ENCODE data around the gene FOXP4.
"Not testable (repeated sequence)": the region's sequence is repeated elsewhere in the genome, so short reads cannot be mapped to it uniquely, and the experiment has no call there.

FOXP4 gene

DNA sequence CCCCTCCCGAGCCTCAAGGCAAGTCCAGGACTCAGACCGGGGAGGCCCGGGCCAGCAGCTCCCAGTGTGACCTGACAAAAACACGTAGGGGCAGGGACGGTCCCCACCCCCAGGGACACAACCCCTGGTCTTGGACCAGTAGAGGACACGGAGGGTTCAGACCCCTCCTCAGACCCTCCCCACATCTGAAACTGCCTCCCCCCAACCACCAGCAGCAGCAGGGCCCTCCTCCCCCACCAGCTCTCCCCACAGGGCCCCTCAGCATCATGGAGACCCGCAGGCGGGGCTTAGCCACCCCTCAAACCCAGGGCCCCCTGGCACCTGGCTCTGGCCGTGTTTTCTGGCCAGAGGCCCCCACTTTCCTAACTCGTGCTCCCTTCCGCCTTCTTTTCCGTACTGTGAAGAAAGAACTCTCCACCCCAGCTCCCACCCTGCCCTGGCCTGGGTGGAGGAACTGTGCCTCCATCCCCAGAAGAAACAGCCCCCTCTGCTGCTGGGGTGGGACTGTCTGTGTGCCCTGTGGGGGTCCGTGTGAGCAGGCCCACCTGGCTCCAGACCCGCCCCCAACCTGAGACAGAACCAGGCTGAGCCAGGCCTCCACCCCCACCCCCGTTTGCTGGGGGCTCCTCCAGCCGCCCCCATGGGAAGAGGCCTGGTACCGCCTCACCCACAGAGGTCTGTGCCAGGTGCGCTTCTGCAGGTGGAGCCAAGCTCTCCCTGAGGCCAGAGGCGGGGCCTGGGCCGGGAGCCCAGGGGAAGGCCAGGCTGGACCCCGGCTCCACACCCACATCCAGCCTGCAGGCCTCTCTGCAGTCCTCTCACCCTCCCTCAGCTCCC, 53.1 kb downstream of the FOXP4 start:
- DNase-seq (ENCODE audit: low spot score): no peak

- DNase-seq (ENCODE audit: low spot score): no peak
Observed at GRCh38 chr6:41599852-41600445, 53.8 kb downstream of the FOXP4 start.

DNA sequence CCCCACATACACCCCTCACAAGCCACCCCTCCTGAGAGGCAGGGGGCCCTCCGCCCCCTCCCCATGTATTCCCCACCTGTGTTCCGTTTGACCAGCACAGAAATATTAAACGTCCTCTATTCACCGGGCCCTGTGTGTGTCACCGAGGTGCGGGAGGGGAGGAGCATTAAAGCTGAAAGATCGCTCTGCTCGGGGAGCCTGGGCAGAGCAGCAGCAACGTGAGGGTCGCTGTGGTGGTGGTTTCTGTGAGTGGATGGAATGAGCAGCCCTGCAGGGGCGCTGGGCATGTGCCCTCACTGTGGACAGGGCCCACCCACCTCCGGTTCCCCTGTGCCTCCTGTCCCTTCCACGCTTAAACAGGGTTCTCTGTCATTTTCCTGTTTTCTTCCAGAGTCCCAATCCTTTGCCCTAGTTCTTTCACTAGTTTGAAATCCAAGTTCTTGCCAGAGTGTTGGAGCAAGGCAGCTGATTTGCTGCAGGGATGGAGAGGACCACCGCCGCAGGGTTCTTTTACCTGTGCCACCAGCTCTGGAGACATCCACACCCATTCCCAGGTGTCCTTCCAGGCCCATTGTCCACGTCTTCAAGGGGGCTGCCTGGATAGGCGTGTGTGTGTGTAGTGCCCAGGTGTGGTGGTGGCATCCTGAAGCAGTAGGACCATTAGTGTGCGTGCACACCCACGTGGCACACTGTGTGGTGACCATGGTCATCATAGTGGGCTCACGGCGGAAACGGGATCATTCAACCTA, 54.5 kb downstream of the FOXP4 start:
- DNase-seq (ENCODE audit: low spot score): no peak

DNA sequence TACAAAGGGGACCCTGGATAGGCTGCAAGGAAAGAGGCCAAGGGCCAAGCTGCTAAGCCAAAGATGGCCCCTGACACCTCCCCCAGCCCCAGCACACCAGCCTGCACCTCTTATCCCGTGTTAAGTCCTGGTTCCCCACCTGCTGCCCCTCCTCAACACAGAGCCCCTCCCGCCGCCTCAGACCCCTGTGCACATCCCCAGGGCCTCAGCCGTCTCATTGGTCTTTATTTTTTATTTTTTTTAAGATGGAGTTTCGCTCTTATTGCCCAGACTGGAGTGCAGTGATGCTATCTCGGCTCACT, 55.0 kb downstream of the FOXP4 start:
- no peak for DNase-seq (ENCODE audit: low spot score)

GRCh38 chr6:41602422-41602743, 56.2 kb downstream of the FOXP4 start:
- no peak for DNase-seq (ENCODE audit: low spot score)

DNA sequence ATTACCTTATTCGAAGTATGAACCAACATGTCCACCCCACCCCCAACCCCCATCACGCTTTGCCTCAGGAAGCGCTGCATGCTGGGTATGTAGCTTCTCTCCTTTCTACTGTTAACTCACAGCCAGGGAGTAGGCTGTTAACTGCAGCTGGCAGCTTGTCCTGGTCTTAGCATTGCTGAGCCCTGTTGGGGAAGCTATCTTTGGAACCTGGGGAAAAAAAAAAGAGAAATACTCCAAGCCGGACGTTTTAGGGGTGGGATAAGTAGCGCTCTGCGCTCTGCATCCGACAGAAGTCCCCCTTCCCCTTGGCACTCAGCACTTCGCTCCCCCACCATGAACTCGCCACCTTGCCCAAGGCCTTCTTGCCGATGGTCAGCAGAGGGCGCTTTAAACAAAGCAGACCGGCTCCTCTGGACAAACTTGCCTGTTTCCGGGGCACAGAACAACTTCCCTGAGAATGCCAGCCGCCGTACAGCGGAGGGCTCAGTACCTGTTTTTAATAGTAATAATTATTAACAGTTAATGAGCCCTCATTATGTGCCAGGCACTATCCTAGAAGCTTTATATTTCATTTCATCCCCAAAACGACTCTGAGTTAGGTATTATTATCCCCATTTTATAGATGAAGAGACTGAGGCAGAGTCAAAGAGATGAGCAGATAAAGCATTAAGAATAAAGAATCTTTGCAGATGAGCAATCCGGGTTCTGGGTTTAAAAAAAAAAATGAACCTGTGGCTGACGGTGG, 56.9 kb downstream of the FOXP4 start:
- DNase-seq (ENCODE audit: low spot score): peak; percentile 88

- no peak for DNase-seq (ENCODE audit: low spot score)
Observed at GRCh38 chr6:41604006-41604405, 57.8 kb downstream of the FOXP4 start.

GRCh38 chr6:41605649-41606048, 59.5 kb downstream of the FOXP4 start:
- DNase-seq (ENCODE audit: low spot score): no peak

- DNase-seq (ENCODE audit: low spot score): no peak
Observed at GRCh38 chr6:41607036-41607435, 60.9 kb downstream of the FOXP4 start.

DNA sequence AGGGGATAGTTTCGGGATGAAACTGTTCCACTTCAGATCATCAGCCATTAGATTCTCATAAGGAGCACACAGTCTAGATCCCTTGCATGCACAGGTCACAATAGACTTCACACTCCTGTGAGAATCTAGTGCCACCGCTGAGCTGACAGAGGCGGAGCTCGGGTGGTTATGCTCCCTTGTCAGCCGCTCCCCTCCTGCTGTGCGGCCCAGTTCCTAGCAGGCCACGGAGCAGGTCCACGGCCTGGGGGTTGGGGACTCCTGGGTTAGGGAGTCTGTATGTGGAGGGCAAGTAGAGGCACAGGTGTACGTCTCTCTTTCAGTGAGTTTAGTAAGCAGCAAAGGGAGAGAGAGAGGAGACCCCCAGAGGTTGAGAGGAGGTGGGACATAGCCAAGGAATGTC, 61.6 kb downstream of the FOXP4 start:
- DNase-seq (ENCODE audit: low spot score): no peak

DNA sequence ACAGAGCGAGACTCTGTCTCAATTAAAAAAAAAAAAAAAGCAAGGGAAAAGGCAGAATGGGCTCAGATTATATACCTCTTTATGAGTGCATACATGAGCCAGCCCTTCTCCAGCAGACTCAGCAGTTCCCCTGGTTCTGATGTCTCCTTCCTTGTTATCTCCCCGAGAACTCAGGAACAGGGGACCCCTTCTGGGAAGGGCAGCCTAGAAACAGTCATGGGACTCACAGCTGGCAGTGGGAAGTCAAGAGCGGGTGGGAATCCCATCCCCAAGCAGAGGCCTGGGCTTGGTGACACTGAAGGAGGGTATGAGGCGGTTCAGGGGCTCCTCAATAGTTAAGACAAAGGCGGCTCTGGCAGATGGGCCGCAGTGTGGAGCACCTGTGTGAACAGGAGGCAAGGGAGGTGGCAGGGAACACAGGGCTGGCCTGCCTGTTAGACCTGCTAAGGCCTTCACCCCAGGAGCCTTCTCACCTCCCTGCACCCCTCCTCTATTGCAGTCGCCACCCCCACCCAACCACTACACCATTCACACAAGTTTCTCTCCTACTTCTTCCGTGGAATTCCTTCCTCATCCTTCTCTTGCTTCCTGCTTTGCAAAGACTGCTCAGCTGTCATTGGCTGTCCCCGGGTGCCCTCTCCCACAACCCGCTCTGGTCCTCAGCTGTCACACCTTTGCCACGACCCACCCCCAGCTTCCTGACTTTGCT, 62.4 kb downstream of the FOXP4 start:
- DNase-seq (ENCODE audit: low spot score): no peak

DNA sequence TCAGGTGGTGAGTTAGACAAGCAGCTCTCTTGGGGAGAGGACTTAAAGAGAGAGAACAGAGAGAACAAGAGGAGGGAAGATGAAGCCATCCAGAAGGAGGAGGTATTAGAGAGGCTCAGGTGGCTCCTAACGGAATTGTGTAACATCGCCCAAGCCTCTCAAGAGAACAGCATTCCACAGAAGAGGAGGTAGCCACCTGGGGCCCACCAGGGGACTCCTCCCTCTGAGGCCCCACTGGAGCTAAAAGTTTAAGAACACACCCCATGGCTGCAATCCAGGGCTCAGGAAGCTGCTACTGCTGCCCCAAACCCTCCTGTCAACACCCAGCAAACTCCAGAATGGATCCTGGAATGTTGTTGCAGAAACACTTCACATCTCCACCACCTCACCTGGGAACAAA, 68.5 kb downstream of the FOXP4 start:
- DNase-seq (ENCODE audit: low spot score): no peak

GRCh38 chr6:41615311-41615710, 69.1 kb downstream of the FOXP4 start:
- DNase-seq (ENCODE audit: low spot score): no peak

- no peak for DNase-seq (ENCODE audit: low spot score)
Observed at GRCh38 chr6:41618598-41618997, 72.4 kb downstream of the FOXP4 start.

DNA sequence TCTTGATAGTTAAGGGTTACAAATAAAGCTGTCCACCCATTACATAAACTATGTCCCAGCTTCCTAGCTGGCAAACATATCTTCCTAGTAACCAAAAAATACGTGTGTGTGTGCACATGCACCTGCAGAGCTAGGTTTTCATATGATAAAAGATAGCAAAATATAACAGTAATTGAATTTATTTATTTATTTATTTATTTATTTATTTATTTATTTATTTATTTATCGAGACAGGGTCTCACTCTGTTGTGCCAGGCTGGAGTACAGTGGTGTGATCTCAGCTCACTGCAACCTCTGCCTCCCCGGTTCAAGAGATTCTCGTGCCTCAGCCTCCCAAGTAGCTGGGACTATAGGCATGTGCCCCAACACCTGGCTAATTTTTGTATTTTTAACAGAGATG, 73.0 kb downstream of the FOXP4 start:
- DNase-seq (ENCODE audit: low spot score): not testable (repeated sequence)

DNA sequence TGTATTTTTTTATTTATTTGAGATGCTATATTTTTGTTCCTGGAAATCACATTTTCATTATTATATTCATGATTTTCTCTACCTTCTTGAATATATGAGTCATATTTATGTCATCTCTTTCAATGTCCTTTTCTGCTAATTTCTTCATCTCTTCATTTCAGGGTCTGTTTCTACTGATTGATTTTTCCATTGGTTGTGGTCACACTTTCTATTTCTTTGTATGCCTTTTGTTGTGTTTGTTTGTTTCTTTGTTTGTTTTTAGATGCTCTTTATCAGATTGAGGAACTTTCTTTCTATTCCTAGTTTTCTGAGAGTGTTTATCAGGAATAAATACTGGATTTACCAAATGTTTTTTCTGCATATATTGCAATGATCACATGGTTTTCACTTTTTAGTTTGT, 75.2 kb downstream of the FOXP4 start:
- no peak for DNase-seq (ENCODE audit: low spot score)

- DNase-seq (ENCODE audit: low spot score): no peak
Observed at GRCh38 chr6:41621802-41622201, 75.6 kb downstream of the FOXP4 start.

- no peak for DNase-seq (ENCODE audit: low spot score)
Observed at GRCh38 chr6:41622206-41622988, 76.2 kb downstream of the FOXP4 start.

DNA sequence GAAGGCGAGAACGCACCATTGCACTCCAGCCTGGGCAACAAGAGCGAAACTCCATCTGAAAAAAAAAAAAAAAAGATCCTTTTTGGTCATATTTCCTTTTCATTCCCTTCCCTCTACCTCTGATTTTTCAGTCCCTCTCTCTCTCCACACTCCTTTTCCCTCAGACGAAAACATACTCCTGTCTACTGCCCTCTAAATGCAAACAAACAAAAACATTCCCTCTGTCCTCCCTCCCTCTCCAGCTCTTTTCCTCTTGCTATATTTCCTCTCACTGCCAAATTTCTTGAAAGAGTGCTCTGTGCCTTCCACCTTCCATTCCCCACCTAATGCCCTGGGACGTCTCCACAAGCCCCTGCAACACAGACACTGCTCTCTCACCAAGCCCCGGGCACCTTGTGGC, 77.1 kb downstream of the FOXP4 start:
- DNase-seq (ENCODE audit: low spot score): no peak

- DNase-seq (ENCODE audit: low spot score): no peak
Observed at GRCh38 chr6:41624621-41625380, 78.6 kb downstream of the FOXP4 start.

- no peak for DNase-seq (ENCODE audit: low spot score)
Observed at GRCh38 chr6:41625442-41625841, 79.3 kb downstream of the FOXP4 start.

All from left forelimb (tissue), 1 donor.